Common myeloid progenitor, CD34-positive (primary cell): ENCODE data around the gene SSH2.
"Not testable (repeated sequence)": the region's sequence is repeated elsewhere in the genome, so short reads cannot be mapped to it uniquely, and the experiment has no call there.

ENCODE experiments used
- CTCF ChIA-PET: fragments of 350-600 bp; sonication (Branson Sonifier 250); formaldehyde crosslinking; loops from one replicate; lab custom pipeline; 2021; ENCODE audit warnings: antibody characterized with exemption; lab: Charles Lee
- POLR2A ChIA-PET: fragments of 350-600 bp; sonication (Branson Sonifier 250); formaldehyde crosslinking; loops from one replicate; lab custom pipeline; 2021; ENCODE audit warnings: antibody characterized with exemption; lab: Charles Lee
- DNase-seq, 3 donors: peaks; one replicate each; pipeline versions ENCODE4 v3.0.0 to v3.0.0-alpha.2; 2013
- H3K27ac ChIP-seq, 2 experiments: 1 replicate in 1 of 2; 2 replicates in 1 of 2; pipeline ENCODE4 v1.7.0; 2013; ENCODE audit warnings: inconsistent platforms in 2 of 2, low read length in 2 of 2, mild to moderate bottlenecking in 2 of 2, low read depth in 1 of 2, moderate library complexity in 1 of 2; ENCODE audit not compliant: severe bottlenecking in 2 of 2, insufficient read depth in 1 of 2, poor library complexity in 1 of 2
- H3K27me3 ChIP-seq, 5 experiments: replicated peaks in 2 of 5; 1 replicate in 3 of 5; 2 replicates in 2 of 5; pipeline versions ENCODE4 v1.6.1 to v1.7.0; 2013; ENCODE audit warnings: low read length in 4 of 5, mild to moderate bottlenecking in 2 of 5, moderate library complexity in 2 of 5, inconsistent platforms in 1 of 5; ENCODE audit not compliant: insufficient read depth in 5 of 5, control insufficient read depth in 4 of 5
- H3K36me3 ChIP-seq, 4 experiments: 1 replicate in 2 of 4; 2 replicates in 2 of 4; pipeline versions ENCODE4 v1.6.1 to v1.7.0; 2013; ENCODE audit warnings: low read length in 3 of 4, control low read depth in 1 of 4, mild to moderate bottlenecking in 1 of 4; ENCODE audit not compliant: control insufficient read depth in 4 of 4, insufficient read depth in 4 of 4
- H3K4me1 ChIP-seq, 4 experiments: 1 replicate in 3 of 4; 2 replicates in 1 of 4; pipeline versions ENCODE4 v1.6.1 to v1.7.1; 2013; ENCODE audit warnings: low read length in 3 of 4, mild to moderate bottlenecking in 3 of 4, control low read depth in 1 of 4, inconsistent platforms in 1 of 4, moderate library complexity in 1 of 4; ENCODE audit not compliant: control insufficient read depth in 4 of 4, insufficient read depth in 4 of 4; ENCODE audit errors: control extremely low read depth in 1 of 4
- H3K4me3 ChIP-seq, 7 experiments: 1 replicate in 4 of 7; 2 replicates in 3 of 7; pipeline versions ENCODE4 v1.5.1 to v1.7.0; 2013; ENCODE audit warnings: mild to moderate bottlenecking in 7 of 7, low read length in 6 of 7, moderate library complexity in 6 of 7, inconsistent platforms in 2 of 7, low read depth in 2 of 7, control low read depth in 1 of 7; ENCODE audit not compliant: insufficient read depth in 4 of 7, control insufficient read depth in 1 of 7; ENCODE audit errors: extremely low read depth in 1 of 7
- H3K9me3 ChIP-seq, 5 experiments: 1 replicate in 4 of 5; 2 replicates in 1 of 5; pipeline versions ENCODE4 v1.6.1 to v1.7.1; 2013; ENCODE audit warnings: low read length in 4 of 5, mild to moderate bottlenecking in 2 of 5, inconsistent platforms in 1 of 5, low read depth in 1 of 5, moderate library complexity in 1 of 5; ENCODE audit not compliant: control insufficient read depth in 4 of 5, insufficient read depth in 2 of 5; ENCODE audit errors: control extremely low read depth in 1 of 5
- WGBS: methylation state at CpG from one replicate; pipeline ENCODE4 v1.1.5; 2013; ENCODE audit not compliant: insufficient coverage; 5-methylcytosine and 5-hydroxymethylcytosine counted together

Gene SSH2

GRCh38 chr17:29652976-29653375 is 277.1 kb downstream of the SSH2 start:
- POLR2A ChIA-PET, result no interaction called here
- Histone ChIP-seq H3K36me3 (peaks cover 9 to 37% (median 21%) of the 10 kb centered on the region in 4 experiments), H3K27ac (no peak overlapping the region), H3K27me3 (no peaks in the 10 kb centered on the region), H3K4me3 (no peak overlapping the region), H3K4me1 (no peaks in the 10 kb centered on the region), H3K9me3 (no peaks in the 10 kb centered on the region)
- no peak for DNase-seq
- CTCF ChIA-PET, result interaction anchor here (0.9 to 4.0 kb wide), 6 partner anchors 12 to 124 kb away, joined by 3 to 30 read pairs (median 4); no protein-coding TSS in a partner anchor

GRCh38 chr17:29651913-29652312 is 278.1 kb downstream of the SSH2 start:
- H3K9me3 ChIP-seq, DNase-seq, H3K4me3 ChIP-seq, H3K4me1 ChIP-seq, POLR2A ChIA-PET, H3K27me3 ChIP-seq, H3K27ac ChIP-seq: not testable (repeated sequence)
- H3K36me3 ChIP-seq, result peaks cover 12 to 40% (median 21%) of the 10 kb centered on the region in 4 experiments
- CTCF ChIA-PET, result interaction anchor here (1.1 to 1.3 kb wide), 2 partner anchors 13 to 128 kb away, joined by 3 read pairs; no protein-coding TSS in a partner anchor
- WGBS, result 100% methylated on average over 3 of the region's 7 CpGs

DNA sequence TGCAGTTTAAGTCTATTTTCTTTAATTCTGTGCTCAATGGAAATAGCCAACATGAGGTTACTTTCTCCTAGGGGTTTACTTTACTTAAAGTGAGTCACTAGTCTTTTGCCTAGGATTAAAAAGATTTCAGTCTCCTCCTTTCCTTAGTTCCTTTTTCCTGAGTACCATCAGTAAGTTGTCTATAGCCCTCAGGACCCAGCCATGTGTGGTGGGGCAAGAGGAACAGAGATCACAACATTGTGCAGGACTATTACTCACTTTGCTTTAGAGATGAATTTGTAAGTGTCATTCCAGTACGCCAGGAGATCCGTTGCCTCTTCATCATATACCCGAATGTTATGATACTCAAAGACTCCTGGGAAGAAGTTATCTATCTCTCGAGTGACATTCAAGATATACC is 279.6 kb downstream of the SSH2 start:
- WGBS, result 97% methylated on average over 4 of the region's 4 CpGs
- no peaks in the 10 kb centered on the region for H3K4me1 ChIP-seq
- ChIA-PET CTCF (no interaction called here), POLR2A (no interaction called here)
- H3K9me3 ChIP-seq, result no peaks in the 10 kb centered on the region
- no peaks in the 10 kb centered on the region for H3K27me3 ChIP-seq
- no peak for DNase-seq
- peaks cover 12 to 34% (median 20%) of the 10 kb centered on the region in 4 experiments for H3K36me3 ChIP-seq
- H3K4me3 ChIP-seq, result no peak overlapping the region
- no peak overlapping the region for H3K27ac ChIP-seq

- Histone ChIP-seq H3K36me3 (peaks cover 15 to 35% (median 18%) of the 10 kb centered on the region in 4 experiments), H3K9me3 (no peaks in the 10 kb centered on the region), H3K4me1 (no peaks in the 10 kb centered on the region), H3K27ac (no peak overlapping the region), H3K4me3 (no peak overlapping the region), H3K27me3 (no peaks in the 10 kb centered on the region)
- no peak for DNase-seq
- 100% methylated on average over 1 of the region's 5 CpGs for WGBS
- POLR2A ChIA-PET, result no interaction called here
- CTCF ChIA-PET, result interaction anchor here (0.6 to 1.1 kb wide), 2 partner anchors 10 to 33 kb away, joined by 3 to 5 read pairs; no protein-coding TSS in a partner anchor
Measured at GRCh38 chr17:29649359-29649758, 280.7 kb downstream of the SSH2 start.

DNA sequence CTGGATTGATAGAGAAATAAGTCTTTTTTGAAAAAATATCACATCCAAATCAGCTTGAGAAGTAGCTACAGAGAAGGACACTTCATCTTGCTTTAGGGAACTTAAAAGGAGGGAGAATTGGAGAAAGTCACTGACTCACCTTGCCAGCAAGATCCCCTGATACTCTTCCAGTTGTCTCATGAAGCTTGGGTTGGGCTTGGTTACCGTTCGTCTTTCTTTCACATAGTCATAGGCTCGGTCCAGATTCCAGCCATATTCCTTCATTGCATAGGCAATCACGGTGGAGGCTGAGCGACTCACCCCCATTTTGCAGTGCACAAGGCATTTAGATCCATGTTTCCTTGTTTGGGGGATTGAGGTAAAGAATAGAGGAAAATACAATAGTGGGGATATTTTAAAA is 282.0 kb downstream of the SSH2 start:
- Histone ChIP-seq H3K36me3 (peaks cover 16 to 37% (median 20%) of the 10 kb centered on the region in 4 experiments), H3K4me3 (no peak overlapping the region), H3K9me3 (no peaks in the 10 kb centered on the region), H3K4me1 (peaks cover 0 to 6% (median 4%) of the 10 kb centered on the region in 4 experiments), H3K27me3 (no peaks in the 10 kb centered on the region), H3K27ac (no peak overlapping the region)
- no CpG with 5 or more reads among the region's 5 CpGs for WGBS
- no peak for DNase-seq
- POLR2A ChIA-PET, result no interaction called here
- CTCF ChIA-PET, result interaction anchor here (1.8 kb wide), 1 partner anchor 18 kb away, joined by 4 read pairs; no protein-coding TSS in a partner anchor

- H3K27me3 ChIP-seq, result no peaks in the 10 kb centered on the region
- ChIA-PET POLR2A (no interaction called here), CTCF (interaction anchor here (1.0 kb wide), 1 partner anchor 28 kb away, joined by 3 read pairs; no protein-coding TSS in a partner anchor)
- H3K27ac ChIP-seq, result no peak overlapping the region
- no peaks in the 10 kb centered on the region for H3K9me3 ChIP-seq
- peaks cover 12 to 30% (median 27%) of the 10 kb centered on the region in 4 experiments for H3K4me1 ChIP-seq
- H3K4me3 ChIP-seq, result no peak overlapping the region
- peaks cover 13 to 28% (median 19%) of the 10 kb centered on the region in 4 experiments for H3K36me3 ChIP-seq
- no peak for DNase-seq
- WGBS, result 86% methylated on average over 2 of the region's 5 CpGs
Measured at GRCh38 chr17:29645515-29646051, 284.4 kb downstream of the SSH2 start.

DNA sequence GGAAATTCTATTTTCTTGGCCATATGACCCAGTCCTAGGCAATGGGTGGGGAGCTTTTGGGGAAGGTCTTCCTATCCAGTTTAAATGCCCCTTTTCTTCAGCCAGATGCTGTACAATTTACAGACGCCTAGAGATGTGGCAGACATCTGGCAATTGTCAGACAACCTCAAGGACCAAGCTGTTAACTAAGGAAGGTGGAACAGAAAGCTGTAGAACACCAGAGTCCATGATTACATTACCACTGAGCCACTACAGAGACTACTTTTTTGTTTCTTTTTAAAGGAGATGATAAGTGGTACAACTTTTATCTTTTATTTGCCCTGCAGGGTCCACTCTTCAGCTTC is 286.2 kb downstream of the SSH2 start:
- no peaks in the 10 kb centered on the region for H3K27me3 ChIP-seq
- peaks cover 9 to 25% (median 15%) of the 10 kb centered on the region in 4 experiments for H3K36me3 ChIP-seq
- H3K4me1 ChIP-seq, result peaks cover 14 to 46% (median 43%) of the 10 kb centered on the region in 4 experiments
- CTCF ChIA-PET, result interaction anchor here (0.8 to 7.6 kb wide), 8 partner anchors 11 to 288 kb away, joined by 3 to 91 read pairs (median 4); no protein-coding TSS in a partner anchor
- POLR2A ChIA-PET, result interaction anchor here (0.7 kb wide), 1 partner anchor 31 kb away, joined by 3 read pairs; no protein-coding TSS in a partner anchor
- whole genome bisulfite sequencing, result no CpG with 5 or more reads among the region's 1 CpG
- DNase-seq, result no peak
- no peak overlapping the region for H3K27ac ChIP-seq
- H3K4me3 ChIP-seq, result no peak overlapping the region
- H3K9me3 ChIP-seq, result no peaks in the 10 kb centered on the region
